HG03066 (cell line): ENCODE data around the gene TNFAIP8L3.

Experiments used
- ATAC-seq: cut with Tn5 transposase; IDR thresholded peaks from one replicate; pipeline ENCODE4 v1.9.1; 2021; ENCODE audit warnings: low read depth; ENCODE audit not compliant: unreplicated experiment

The TNFAIP8L3 gene

DNA sequence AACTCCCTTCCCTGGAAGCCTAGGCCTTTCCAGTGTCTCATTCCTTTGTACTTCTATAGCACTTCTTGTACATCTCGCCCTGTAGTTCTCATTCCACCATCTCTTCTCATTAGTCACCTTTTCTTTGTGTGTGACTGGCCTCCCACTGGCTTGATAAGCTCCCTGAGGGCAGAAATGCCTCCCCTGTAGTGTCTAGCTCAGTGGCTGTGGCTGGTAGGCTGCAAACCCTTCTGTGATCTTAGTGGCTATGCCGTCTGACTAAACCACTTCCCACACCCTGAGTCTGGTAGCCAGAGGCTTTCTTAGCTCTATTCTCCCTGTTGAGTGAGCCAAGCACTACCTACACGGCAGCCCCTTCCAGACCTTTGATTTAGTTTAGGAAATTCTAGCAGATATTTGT lies 24.4 kb upstream of the TNFAIP8L3 start:
- no peak for ATAC-seq

- ATAC-seq = no peak
These were observed 22.6 kb upstream of the TNFAIP8L3 start for GRCh38 chr15:51117270-51117669.

DNA sequence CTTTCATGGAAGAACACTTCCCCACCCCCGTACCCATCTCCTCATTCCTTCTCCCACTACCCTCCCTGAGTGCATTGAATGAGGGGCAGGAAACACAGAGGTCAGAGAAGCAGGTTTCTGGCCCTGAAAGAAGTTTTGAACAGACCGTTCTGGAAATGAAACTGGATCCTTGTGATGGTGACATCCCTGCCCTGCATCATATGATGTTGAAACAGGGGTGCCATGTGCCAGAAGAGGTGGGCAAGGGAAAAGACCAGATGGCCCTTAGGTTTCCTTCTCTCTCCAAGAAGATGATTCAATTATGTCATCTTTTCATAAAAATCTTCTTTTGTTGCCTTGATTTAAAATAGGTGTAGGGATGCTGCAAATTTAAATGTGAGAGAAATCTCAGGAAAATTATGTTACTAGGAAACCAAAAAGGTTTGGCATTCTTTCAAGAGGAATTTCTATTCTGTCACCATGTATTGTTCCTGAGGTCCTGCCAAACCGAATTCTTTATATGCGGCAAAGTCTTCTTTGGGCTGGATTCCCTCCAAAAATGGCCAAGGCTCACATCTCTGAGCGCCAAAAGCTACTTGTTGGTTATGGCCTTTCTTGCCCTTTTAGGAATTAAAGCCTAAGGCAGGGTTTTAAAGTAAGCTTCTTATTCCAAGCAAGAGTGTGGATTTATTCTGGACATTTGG lies 19.9 kb upstream of the TNFAIP8L3 start:
- no peak for ATAC-seq

DNA sequence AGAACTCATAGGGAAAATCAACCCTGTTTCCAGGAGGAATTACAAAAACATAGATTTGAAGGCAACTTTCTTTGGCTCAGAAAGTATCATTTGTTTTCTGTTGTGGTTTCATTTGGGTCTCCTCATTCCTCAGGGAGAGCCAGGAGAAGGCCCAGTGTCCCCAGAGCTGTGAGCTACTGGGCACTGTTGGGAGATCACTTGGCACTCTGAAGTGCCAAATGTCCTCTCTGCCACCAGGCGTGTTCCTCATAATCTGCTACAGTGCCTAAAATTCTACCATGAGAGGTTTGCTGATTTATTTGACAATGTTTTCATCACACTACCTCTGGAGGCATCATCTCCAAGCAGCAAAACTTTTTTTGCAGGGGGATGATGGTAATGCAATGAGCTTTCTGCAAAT lies 17.4 kb upstream of the TNFAIP8L3 start:
- no peak for ATAC-seq

GRCh38 chr15:51111061-51111460 lies 16.4 kb upstream of the TNFAIP8L3 start:
- no peak for ATAC-seq

DNA sequence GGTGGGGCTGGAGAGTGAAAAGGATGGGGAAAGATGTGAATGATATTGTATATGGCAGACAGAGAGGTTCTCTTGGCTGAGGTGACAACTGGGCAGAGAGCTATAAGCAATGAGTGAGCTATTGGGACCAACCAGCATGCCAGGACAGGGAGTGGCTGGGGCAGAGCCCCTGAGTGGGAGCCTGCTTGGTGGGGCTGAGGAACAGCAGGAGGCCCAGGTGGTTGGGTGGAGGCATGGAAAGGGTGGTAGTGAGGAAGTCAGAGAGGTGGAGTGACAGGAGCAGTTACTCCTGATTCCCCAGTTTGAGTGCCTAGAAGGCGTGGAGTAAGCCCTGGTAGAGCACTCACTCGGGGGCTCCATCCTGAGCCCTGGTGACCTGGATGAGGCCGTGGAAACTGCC lies 15.5 kb upstream of the TNFAIP8L3 start:
- no peak for ATAC-seq

- ATAC-seq = no peak
These were observed 14.3 kb upstream of the TNFAIP8L3 start for GRCh38 chr15:51108933-51109550.

DNA sequence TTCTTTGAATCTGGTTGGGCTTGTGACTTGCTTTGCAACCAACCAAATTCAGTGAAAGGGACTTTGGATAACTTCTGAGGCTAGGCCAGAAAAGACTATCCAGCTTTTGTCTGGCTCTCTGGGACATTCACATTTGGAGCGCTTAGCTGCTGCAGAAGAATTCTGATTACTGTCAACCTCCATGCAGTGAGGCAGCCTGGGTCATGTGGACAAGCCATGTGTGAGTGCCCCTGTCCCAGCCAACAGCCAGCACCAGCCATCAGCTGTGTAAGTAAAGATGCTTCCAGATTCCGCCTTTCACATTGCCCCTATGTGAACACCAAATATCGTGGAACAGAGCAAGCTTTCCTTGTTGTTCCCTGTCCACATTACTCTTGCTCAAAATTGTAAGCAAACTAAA lies 12.9 kb upstream of the TNFAIP8L3 start:
- no peak for ATAC-seq

DNA sequence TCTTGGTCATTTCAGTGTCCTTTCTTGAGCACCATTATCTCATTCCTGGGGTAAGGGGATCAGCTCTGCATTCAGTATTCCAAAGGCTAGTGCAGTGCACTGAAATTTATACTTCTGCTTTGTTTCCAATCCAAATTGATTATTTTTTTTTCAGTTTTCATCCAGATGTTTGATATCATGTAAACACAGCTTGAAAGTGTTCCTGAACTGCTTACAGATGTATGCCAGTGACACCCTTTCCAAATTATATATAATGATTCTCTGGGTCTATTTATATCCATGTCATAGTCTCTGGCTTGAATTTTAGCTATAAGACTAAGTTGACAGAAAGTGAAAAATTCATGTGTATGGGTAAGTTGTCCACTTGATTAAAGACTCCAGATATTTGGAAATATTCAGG lies 11.8 kb upstream of the TNFAIP8L3 start:
- no peak for ATAC-seq

DNA sequence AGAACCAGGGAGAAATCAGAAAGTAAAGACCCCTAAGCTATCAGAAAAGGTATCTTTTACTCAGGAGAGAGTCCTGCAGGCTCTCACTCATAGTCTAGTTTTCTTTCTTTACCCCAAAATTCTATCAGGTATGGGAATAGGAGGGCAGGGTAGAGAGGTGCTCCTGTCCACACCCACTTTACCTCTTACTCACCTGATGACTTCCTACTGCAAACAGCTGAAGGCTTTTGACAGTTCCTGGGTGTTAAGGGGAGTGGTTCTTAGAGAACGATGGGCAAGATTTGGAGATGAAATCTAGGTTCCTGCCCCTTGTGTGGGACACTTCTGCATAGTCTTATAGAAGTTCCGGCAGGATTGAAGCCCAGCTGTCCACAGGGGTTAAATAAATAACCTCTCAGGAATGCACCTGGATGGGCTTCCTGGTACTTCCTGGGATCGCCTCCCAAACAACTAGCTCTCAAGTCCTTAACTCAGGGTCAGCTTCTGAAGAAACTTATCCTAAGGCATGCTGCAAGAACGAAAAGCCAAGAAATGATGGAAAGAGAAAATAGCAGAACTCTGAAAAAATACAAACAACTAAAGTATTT lies 10.8 kb upstream of the TNFAIP8L3 start:
- ATAC-seq = no peak

DNA sequence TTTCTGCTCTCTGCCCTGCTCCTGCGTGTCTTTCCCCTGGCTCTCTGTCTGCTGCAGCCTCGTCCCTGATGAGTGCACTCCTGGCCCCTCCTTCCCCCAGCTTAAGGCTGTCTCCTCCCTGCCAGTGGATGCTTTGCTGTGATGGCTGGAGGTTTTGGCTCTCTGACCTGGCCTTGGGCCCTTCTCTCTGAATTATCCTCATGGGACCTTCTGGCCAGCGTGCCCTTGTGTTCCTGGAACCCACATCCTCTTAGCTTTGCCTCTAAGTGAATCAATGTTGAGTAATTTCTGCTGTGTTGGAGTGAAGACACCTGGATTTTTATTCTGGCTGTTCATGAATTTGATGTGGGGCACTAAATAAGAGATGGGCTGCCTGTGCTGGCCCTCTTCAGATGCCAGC lies 9.8 kb upstream of the TNFAIP8L3 start:
- ATAC-seq = no peak

DNA sequence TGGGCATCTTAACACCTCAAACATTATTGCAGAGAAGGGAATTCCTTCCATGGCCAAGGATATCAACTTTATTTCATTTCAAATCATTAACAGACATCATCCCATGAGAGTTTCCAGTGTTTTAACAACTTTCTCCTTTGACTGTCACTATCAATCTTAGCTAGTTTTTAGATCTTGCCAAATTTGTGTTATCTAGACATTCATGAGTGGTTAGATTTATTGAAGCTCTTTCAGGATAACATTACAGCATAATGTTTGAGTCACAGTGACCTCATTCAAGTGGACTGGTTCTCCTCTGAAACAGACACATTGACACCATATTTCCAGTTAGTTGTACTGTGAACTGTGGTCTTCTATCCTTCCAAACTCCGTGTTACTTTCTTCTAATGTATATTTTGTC lies 8.6 kb upstream of the TNFAIP8L3 start:
- ATAC-seq = no peak

GRCh38 chr15:51100785-51101489 lies 6.2 kb upstream of the TNFAIP8L3 start:
- ATAC-seq = no peak

- ATAC-seq = no peak
These were observed 4.5 kb upstream of the TNFAIP8L3 start for GRCh38 chr15:51099185-51099584.

DNA sequence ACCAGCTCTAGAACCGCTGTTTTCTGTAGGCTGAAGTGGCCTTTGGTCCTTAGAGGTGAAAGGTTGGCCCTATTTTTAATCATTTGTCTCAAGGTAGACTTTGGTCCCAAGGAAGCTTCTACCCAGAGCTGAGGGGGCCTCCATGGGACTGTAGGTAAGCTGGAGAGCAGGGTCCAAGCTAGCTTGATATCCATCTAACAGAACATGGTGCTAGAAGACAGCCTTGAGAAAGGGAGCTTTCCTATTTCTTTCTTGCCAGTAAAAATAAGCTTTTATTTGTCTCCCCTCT lies 3.6 kb upstream of the TNFAIP8L3 start:
- no peak for ATAC-seq

GRCh38 chr15:51097553-51098330 lies 3.0 kb upstream of the TNFAIP8L3 start:
- no peak for ATAC-seq

- no peak for ATAC-seq
These were observed 2.3 kb upstream of the TNFAIP8L3 start for GRCh38 chr15:51096976-51097375.

DNA sequence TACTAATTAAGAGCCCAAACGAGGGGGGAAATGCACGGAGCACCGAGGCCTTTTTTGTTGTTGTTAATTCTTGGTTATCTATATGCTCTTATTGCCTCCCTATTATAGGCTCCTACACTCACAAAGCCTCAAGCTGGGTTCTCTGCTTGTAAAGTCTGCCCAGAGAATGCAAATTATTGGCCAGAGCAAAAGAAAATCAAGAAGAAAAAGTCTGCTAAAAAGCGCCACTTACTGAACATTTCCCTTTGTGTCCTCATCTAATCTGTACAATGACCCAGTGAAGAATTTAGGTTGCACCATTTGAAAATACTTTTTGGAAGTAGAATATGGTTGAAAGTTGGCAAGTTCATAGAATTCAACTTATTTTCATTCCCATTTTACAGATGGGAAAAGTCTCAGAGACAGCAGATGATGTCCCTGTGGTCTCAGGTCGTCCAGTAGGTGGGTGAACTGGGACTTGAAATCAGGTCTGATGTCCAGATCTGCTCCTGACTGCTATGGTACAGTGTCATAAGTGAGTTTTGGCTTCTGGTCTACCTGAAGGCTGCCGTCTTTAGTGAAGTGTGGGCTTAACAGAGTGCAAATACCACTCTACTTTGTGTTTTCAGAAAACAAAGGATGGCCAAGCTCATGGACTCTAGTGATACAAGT lies 1.1 kb upstream of the TNFAIP8L3 start:
- ATAC-seq = no peak

DNA sequence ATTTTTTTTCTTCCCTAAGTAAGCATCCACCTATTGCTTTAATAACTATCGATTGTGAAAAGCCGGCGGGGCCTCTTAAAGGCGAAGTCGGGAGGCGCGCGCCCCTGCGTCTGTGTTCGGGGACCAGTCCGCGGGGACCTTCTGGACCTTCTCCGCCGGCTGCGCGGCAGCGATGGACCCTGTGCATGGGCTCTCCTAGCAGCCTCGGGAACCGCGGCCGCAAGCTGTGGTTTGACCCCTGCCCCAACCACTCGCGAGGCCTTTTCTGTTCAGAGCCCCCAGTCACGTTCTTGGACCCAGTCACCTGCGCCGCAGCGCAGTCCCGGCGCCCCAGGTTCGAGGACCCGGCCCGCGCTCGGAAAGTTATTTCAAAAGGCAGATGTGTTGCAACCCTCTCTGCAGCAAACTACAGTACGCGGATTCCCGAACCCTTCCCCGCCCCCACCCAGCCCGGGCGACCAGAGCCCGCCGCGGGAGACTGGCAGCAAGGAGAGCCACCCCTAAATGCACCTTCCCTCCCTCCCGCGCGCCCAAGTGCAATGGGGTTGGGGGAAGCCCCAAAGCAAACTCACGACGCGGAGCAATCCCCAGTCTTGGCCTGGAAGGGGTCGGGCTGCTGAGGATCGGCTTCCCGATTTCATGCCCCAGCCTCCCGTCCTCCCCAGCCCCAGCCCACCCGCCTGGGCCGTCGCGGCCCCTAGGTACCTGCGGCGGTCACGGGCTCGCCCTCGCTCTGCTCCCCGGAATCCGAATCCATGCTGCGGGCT lies 684 bp downstream of the TNFAIP8L3 start:
- no peak for ATAC-seq

- no peak for ATAC-seq
These were observed 1.2 kb downstream of the TNFAIP8L3 start for GRCh38 chr15:51093488-51093838.
